ENCODE results near the gene CCN2.

DNA sequence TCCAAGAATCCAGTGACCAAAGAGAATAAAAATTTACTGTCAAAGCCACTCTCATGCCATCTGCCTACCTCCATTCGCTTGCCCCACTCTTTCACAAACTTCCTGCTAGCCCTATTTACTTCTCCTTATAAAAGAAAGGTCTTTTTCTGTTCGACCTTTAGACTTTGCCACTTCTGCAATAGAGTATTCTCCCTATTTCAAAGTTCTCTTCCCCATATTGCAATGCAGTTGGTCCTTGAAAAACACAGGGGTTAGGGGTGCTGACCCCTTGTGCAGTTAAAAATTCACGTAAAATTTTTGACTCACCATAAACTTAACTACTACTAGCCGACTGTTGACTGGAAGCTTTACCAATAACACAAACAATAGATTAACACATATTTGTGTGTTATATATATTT is 15.0 kb downstream of the CCN2 start:
- TF ChIP-seq, protein P1, sequence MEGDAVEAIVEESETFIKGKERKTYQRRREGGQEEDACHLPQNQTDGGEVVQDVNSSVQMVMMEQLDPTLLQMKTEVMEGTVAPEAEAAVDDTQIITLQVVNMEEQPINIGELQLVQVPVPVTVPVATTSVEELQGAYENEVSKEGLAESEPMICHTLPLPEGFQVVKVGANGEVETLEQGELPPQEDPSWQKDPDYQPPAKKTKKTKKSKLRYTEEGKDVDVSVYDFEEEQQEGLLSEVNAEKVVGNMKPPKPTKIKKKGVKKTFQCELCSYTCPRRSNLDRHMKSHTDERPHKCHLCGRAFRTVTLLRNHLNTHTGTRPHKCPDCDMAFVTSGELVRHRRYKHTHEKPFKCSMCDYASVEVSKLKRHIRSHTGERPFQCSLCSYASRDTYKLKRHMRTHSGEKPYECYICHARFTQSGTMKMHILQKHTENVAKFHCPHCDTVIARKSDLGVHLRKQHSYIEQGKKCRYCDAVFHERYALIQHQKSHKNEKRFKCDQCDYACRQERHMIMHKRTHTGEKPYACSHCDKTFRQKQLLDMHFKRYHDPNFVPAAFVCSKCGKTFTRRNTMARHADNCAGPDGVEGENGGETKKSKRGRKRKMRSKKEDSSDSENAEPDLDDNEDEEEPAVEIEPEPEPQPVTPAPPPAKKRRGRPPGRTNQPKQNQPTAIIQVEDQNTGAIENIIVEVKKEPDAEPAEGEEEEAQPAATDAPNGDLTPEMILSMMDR (IDR thresholded peaks at IDR 0.05; ENCODE audit: insufficient read depth, low read depth, low read length), result no peak
- no peak for TF ChIP-seq EZH2 (IDR thresholded peaks at IDR 0.05; ENCODE audit: insufficient read depth, low read length)
